Activated CD8-positive, alpha-beta memory T cell treated with anti-CD3 and anti-CD28 coated beads for 24 hours (primary cell): ENCODE results near the gene ARPC4.
"Not testable (repeated sequence)": the region's sequence is repeated elsewhere in the genome, so short reads cannot be mapped to it uniquely, and the experiment has no call there.

ENCODE experiments used
- DNase-seq: peaks from one replicate; pipeline ENCODE4 v3.0.0-alpha.2; 2020

Gene ARPC4

DNA sequence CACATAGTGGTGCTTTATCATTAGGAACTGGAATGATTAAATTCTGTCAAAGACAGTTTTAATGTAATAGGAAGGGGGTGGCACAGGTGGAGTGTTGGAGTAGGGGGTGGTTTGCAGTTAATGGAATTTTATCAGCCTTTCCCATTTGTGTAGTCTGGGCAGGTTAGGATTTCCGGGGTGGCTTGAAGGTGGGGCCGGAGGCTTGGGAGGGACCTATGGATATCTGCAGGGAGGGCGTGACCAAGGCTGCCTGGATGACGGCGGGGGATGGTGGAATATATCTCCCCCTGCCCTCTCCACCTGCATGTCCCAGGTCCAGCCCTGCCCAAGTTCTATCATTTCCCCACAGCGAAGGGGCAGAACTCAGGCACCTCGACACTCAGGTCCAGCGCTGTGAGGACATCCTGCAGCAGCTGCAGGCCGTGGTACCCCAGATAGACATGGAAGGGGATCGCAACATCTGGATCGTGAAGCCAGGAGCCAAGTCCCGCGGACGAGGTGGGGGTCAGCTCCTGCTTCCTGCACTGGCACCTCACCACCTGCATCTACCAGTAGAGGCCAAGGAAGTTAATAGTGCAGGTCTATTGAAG is 32.7 kb downstream of the ARPC4 start:
- no peak for DNase-seq

- DNase-seq = no peak
Observed at GRCh38 chr3:9826815-9827573, 34.1 kb downstream of the ARPC4 start.

- DNase-seq = no peak
Observed at GRCh38 chr3:9828801-9829755, 36.2 kb downstream of the ARPC4 start.

GRCh38 chr3:9831253-9831652 is 38.4 kb downstream of the ARPC4 start:
- DNase-seq = no peak

GRCh38 chr3:9833078-9833477 is 40.2 kb downstream of the ARPC4 start:
- DNase-seq = no peak

DNA sequence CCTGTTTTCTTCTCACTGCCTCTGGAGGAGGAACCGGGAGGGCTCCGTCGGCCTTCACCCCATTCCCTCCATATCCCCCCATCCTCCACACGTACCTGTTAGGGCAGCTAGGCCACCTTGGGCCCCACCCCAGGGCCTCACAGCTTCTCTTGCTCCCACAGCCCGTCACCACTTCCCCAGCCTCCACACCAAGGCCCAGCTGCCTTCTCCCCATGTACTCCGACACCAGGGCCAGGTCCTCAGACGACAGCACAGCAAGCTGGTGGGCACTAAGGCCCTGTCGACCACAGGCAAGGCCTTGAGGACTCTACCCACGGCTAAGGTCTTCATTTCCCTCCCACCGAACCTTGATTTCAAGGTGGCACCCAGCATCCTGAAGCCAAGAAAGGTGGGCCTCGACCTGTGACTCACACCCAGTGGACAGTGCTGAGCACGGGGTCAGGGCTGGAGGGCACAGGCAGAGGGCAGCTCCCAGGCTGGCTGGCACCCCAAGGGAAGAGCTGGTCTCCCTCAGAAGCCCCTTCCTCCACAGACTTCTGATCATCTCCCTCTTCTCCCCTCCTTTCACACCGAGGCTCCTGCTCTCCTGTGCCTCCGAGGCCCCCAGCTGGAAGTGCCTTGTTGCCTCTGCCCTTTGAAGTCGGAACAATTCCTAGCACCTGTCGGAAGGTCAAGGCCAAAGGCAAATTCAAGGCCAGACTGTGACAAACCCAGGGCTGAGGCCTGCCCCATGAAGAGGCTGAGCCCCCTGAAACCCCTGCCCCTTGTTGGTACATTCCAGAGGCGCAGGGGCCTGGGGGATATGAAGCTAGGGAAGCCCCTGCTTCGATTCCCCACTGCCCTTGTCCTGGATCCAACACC is 41.9 kb downstream of the ARPC4 start:
- no peak for DNase-seq

GRCh38 chr3:9837701-9838582 is 45.1 kb downstream of the ARPC4 start:
- no peak for DNase-seq

DNA sequence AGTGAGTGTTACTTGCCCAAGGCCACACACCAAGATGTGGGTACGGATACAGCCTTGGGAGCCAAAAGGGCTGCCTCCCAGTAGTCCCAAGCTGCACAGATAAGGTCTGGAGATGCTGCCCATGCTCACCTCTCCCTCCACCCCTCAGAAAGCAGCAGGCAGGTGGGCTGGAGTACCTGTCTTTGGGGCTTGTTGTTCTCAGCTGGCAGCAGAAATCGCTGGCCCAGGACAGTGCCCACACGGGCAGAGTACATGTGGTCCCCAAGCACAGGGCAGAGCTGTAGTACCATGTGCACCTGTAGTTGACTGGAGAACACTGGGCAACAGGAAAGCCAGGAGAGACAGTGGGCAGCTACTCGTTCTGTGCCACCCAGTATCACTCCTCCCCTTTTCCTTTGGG is 46.0 kb downstream of the ARPC4 start:
- DNase-seq = no peak

GRCh38 chr3:9841015-9841414 is 48.1 kb downstream of the ARPC4 start:
- no peak for DNase-seq

DNA sequence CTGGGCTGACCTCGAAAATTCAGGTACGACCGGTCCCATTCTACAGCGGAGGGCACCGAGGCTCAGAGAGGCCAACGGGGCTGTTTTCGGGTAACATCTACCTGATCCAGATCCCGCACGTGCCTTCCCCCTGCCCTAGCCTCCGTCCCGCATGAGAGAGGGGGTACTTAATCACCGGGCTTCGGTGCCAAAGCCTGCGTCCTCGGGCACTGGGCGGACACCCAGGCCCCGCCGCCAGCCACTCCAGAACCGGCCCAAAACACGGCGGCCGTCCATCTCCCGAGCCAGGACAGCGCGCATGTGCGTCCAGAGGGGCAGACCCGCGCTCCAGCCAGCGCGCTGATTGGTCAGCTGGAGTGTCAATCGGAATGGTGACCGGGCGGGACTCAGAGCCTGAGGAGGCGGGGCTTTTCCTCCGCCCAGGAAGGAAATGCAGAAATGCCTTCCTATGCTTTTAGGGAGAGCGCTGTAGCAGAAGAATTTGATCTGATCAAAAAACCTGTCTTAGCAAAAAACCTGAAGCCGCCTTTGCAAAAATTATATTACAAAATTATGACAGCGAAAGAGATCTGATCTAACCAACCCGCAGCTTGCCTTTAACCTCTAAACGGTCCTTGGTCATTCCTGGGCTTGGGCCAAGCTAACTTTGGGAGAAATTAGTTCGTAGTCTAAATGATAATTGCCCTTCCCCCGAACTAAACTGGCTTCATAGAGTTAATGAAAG is 51.0 kb downstream of the ARPC4 start, which contains the start of gene RPUSD3:
Gene RPUSD3 (minus strand): TSS at position 294 of the 724 bp plus-strand sequence. CDS start 18 bp downstream, at position 276.
- DNase-seq = peak; percentile 100

DNA sequence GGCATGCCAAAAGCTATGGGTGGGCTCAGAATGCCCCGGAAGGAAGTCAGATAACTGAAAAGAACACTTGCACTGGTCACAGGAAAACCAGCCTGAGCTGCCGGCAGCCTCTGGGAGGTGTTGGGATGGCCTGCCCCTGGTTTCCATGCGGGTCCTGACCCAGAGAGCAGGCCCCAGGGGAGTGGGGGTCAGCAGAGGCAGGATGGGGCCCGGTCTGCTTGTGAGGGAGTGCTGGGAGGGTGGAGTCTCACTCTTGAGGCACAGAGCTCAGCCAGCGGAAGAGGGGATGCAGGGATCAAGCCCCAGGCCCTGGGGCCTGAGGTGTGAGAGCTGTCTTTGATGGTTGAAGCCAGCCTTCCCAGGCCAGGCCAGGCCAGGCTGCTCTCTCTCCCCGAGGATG is 53.3 kb downstream of the ARPC4 start:
- DNase-seq = no peak

DNA sequence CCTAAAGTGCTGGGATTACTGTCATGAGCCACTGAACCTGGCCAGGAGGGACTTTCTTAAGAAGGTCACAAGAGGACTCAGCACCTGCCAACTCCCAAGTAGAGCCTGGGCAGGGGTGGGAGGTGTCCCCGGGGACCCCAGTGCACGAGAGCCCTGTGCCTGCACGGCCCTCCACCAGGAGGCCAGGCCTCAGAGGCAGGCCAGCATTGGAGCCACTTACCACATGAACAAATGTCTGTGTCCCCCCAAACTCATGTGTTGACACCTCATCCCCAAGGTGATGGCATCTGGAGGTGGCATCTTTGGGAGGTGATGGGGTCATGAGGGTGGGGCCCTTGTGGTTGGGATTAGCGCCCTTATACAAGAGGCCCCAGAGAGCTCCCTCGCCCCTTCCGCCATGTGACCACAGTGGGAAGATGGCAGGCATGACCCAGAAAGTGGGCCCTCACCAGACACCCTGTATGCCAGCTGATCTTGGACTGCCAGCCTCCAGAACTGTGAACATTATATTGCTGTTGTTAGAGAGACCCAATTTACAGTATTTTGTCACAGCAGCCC is 54.1 kb downstream of the ARPC4 start:
- DNase-seq = no peak

DNA sequence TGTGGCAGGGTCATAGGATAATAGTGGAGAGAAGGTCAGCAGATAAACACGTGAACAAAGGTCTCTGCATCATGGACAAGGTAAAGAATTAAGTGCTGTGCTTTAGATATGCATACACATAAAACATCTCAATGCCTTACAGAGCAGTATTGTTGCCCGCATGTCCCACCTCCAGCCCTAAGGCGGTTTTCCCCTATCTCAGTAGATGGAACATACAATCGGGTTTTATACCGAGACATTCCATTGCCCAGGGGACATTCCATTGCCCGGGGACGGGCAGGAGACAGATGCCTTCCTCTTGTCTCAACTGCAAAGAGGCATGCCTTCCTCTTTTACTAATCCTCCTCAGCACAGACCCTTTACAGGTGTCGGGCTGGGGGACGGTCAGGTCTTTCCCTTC is 55.0 kb downstream of the ARPC4 start:
- DNase-seq = not testable (repeated sequence)

- not testable (repeated sequence) for DNase-seq
Observed at GRCh38 chr3:9848860-9849259, 56.0 kb downstream of the ARPC4 start.

DNA sequence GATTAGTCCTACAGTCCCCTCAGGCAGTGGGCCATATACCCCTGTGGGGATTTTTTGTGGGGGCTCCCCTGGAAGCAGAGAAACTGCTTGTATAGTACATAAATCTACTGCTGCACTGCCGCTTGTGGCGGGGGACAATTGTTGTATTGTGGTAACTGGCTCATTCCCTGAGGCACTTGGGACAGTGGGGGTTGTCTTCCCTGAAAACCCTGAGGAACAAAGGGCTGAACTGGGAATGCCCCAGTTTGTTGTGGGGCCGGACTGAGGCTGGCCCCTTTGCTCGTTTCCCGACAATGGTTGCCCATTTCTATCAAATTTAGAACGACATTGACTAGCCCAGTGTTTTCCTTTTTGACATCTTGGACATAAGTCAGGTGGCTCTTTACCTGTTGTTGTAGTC is 58.5 kb downstream of the ARPC4 start:
- DNase-seq = not testable (repeated sequence)

GRCh38 chr3:9851926-9852325 is 59.0 kb downstream of the ARPC4 start:
- DNase-seq = not testable (repeated sequence)

GRCh38 chr3:9852528-9852927 is 59.6 kb downstream of the ARPC4 start:
- DNase-seq = no peak

DNA sequence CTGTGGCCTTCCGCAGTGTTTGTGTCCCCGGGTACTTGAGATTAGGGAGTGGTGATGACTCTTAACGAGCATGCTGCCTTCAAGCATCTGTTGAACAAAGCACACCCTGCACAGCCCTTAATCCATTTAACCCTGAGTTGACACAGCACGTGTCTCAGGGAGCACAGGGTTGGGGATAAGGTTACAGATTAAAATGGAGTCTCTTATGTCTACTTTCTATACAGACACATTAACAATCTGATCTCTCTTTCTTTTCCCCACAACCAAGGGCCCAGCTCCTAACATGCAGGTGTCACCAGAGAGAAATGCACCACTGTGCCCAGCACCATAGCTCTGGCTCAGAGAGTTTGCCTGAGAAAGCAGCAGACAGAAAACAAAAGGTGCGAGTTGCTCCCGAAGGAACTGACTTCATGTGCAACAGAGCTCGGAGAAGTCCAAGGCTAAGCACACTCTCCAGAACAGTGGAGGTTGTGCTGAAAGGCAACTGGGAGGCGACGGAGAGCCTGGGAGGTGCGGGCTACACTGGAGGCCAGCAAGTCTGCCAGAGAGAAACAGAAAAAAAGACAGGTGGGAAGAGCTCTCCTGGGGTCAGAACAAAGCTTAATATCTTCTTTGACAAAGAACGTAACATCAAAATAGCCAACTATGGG is 61.5 kb downstream of the ARPC4 start:
- DNase-seq = not testable (repeated sequence)

DNA sequence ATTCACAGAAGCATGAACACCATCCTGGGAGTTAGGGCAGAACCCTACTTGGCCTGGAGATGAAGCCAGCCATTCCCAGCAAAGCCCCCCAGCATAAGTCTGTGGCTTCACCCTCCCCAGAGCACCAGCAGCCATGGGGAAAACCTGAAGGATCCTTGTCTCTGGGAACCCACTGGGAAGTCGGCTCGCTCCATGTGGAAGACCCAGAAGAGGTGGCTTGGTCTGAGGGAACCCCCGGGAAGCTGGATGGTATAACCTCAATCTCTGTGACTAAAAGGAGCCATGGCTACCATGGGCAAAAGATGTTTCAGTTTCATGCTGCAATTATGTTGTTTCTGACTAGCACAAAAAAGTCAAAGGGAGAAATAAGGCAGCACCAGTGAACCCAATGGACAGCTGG is 62.7 kb downstream of the ARPC4 start:
- DNase-seq = no peak
